GM12874 (cell line): ENCODE measurements around the gene PIH1D2.

ENCODE experiments used
- TF ChIP-seq, protein P1 (sequence below): IDR thresholded peaks from 2 replicates; pipeline ENCODE4 v1.5.1; 2011; ENCODE audit warnings: low read depth, mild to moderate bottlenecking, control low read depth, low read length, moderate library complexity; ENCODE audit not compliant: insufficient read depth

Gene PIH1D2

DNA sequence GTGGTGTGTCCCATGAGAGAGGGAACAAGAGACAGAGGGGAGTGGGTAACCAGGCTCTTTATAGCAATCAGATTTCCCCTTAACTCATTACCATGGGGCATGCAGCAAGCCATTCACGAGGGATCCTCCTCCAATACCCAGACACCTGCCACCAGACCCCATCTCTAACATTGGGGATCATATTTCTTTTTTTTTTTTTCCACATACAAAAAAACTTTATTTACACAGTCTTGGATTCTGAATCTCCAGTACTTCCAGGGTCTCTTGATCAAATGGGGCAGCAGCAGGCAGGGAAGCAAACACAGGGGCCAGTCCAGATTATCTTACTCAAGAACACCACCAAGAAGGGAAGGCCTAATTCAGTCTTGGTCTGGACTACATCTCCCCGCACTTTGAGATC is 44.4 kb downstream of the PIH1D2 start:
- TF ChIP-seq, protein P1, sequence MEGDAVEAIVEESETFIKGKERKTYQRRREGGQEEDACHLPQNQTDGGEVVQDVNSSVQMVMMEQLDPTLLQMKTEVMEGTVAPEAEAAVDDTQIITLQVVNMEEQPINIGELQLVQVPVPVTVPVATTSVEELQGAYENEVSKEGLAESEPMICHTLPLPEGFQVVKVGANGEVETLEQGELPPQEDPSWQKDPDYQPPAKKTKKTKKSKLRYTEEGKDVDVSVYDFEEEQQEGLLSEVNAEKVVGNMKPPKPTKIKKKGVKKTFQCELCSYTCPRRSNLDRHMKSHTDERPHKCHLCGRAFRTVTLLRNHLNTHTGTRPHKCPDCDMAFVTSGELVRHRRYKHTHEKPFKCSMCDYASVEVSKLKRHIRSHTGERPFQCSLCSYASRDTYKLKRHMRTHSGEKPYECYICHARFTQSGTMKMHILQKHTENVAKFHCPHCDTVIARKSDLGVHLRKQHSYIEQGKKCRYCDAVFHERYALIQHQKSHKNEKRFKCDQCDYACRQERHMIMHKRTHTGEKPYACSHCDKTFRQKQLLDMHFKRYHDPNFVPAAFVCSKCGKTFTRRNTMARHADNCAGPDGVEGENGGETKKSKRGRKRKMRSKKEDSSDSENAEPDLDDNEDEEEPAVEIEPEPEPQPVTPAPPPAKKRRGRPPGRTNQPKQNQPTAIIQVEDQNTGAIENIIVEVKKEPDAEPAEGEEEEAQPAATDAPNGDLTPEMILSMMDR: no peak

GRCh38 chr11:112025707-112026106 is 48.1 kb downstream of the PIH1D2 start:
- TF ChIP-seq, protein P1: no peak

DNA sequence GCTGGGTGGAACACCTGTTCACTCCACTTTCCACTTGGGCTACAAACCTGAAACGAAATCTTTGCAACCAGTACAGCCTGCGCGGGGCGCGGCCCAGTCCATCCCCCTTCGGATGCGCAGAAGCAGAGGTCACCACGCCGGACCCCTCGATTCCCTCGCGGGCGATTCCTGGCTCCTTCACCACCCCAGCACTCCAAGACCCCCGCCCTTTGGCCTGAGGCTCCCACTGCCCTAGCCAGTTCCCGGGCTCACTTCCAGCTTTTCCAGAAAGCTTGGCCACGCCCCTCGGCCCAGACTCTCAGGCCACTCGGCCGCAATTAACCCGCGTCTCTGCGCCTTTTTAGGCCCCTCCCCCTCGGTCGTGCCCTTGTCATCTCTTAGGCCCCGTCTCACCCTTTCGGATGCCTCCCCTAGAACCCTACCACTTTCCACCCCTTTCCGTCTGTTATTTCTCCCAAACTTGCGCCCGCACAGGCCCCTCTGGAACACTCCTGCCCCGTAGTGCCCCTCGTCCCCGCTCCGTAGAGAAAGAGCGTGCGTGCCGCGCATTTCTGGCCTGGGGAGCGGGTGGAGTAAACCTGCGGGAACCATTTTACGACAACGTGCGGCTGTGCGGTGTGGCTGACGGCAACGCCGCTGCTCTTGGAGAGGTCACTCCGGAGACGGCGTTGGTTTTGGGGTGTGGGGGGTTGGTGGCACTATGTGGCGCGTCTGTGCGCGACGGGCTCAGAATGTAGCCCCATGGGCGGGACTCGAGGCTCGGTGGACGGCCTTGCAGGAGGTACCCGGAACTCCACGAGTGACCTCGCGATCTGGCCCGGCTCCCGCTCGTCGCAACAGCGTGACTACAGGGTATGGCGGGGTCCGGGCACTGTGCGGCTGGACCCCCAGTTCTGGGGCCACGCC is 48.8 kb downstream of the PIH1D2 start, which contains the start of gene DLAT:
DLAT (plus strand) TSS at position 636 of the 906 bp plus-strand sequence; CDS start at position 701, 65 bp downstream.
- TF ChIP-seq, protein P1: no peak

GRCh38 chr11:112024178-112024772 is 49.5 kb downstream of the PIH1D2 start:
- TF ChIP-seq, protein P1: no peak

DNA sequence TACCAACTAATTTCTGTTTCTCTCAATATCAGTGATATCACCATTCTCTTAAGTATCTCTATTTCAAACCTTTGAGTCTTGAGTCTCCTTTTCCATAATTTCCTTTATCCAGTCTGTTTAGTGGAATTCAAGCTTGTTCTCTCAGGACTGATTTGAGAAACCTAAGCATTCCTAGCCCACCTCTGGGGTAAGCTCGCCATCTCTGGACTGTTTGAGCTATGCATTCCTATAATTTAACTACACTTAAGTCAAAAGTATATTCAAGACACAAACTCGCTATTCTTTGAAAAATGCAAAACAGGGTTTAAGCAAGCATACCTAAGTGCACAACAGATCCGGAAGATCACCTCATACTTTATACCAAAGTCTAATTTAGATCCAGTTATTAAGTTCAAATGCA is 50.7 kb downstream of the PIH1D2 start:
- TF ChIP-seq, protein P1: no peak

GRCh38 chr11:112019066-112019465 is 54.8 kb downstream of the PIH1D2 start:
- TF ChIP-seq, protein P1: no peak
